ENCODE measurements around the gene RNH1.

RNH1 gene

GRCh38 chr11:488992-489391, 18.1 kb downstream of the RNH1 start:
- H3K4me3 ChIP-seq (ENCODE audit: low read depth, low read length) = no peak overlapping the region
- no peak for DNase-seq (ENCODE audit: low read depth)
- no peak for TF ChIP-seq POLR2A (IDR thresholded peaks at IDR 0.05; ENCODE audit: extremely low read depth, insufficient read length)
- TF ChIP-seq MYC (IDR thresholded peaks at IDR 0.05; ENCODE audit: low read depth, low read length) = no peak
- no peak for TF ChIP-seq CTCF (IDR thresholded peaks at IDR 0.05; ENCODE audit: low read depth, low read length)

GRCh38 chr11:488579-488978, 18.5 kb downstream of the RNH1 start:
- TF ChIP-seq MYC (IDR thresholded peaks at IDR 0.05; ENCODE audit: low read depth, low read length) (no peak), MAX (IDR thresholded peaks at IDR 0.05; ENCODE audit: low read depth, low read length) (no peak), POLR2A (IDR thresholded peaks at IDR 0.05; ENCODE audit: extremely low read depth, insufficient read length) (no peak)
- no peak overlapping the region for H3K4me3 ChIP-seq (ENCODE audit: low read depth, low read length)
- DNase-seq (ENCODE audit: low read depth) = no peak

- DNase-seq (ENCODE audit: low read depth) = no peak
- TF ChIP-seq MAX (IDR thresholded peaks at IDR 0.05; ENCODE audit: low read depth, low read length) (no peak), POLR2A (IDR thresholded peaks at IDR 0.05; ENCODE audit: extremely low read depth, insufficient read length) (no peak), CTCF (IDR thresholded peaks at IDR 0.05; ENCODE audit: low read depth, low read length) (no peak), MYC (IDR thresholded peaks at IDR 0.05; ENCODE audit: low read depth, low read length) (no peak)
- H3K4me3 ChIP-seq (ENCODE audit: low read depth, low read length) = no peak overlapping the region
Observed at GRCh38 chr11:488062-488461, 19.0 kb downstream of the RNH1 start.

- DNase-seq (ENCODE audit: low read depth) = no peak
Observed at GRCh38 chr11:487571-488021, 19.4 kb downstream of the RNH1 start.

GRCh38 chr11:486189-486588, 20.9 kb downstream of the RNH1 start:
- TF ChIP-seq POLR2A (IDR thresholded peaks at IDR 0.05; ENCODE audit: extremely low read depth, insufficient read length) (no peak), MAX (IDR thresholded peaks at IDR 0.05; ENCODE audit: low read depth, low read length) (no peak), CTCF (IDR thresholded peaks at IDR 0.05; ENCODE audit: low read depth, low read length) (no peak), MYC (IDR thresholded peaks at IDR 0.05; ENCODE audit: low read depth, low read length) (no peak)
- DNase-seq (ENCODE audit: low read depth) = no peak
- H3K4me3 ChIP-seq (ENCODE audit: low read depth, low read length) = no peak overlapping the region

More at GRCh38 chr11:487571-488021, 19.4 kb downstream of the RNH1 start:
- no peak overlapping the region for H3K4me3 ChIP-seq (ENCODE audit: low read depth, low read length)
- TF ChIP-seq MYC (IDR thresholded peaks at IDR 0.05; ENCODE audit: low read depth, low read length) = no peak
- no peak for TF ChIP-seq MAX (IDR thresholded peaks at IDR 0.05; ENCODE audit: low read depth, low read length)
- no peak for TF ChIP-seq POLR2A (IDR thresholded peaks at IDR 0.05; ENCODE audit: extremely low read depth, insufficient read length)
- TF ChIP-seq CTCF (IDR thresholded peaks at IDR 0.05; ENCODE audit: low read depth, low read length) = no peak

- no peak for DNase-seq (ENCODE audit: low read depth)
- TF ChIP-seq CTCF (IDR thresholded peaks at IDR 0.05; ENCODE audit: low read depth, low read length) (no peak), MYC (IDR thresholded peaks at IDR 0.05; ENCODE audit: low read depth, low read length) (no peak), POLR2A (IDR thresholded peaks at IDR 0.05; ENCODE audit: extremely low read depth, insufficient read length) (no peak), MAX (IDR thresholded peaks at IDR 0.05; ENCODE audit: low read depth, low read length) (no peak)
- no peak overlapping the region for H3K4me3 ChIP-seq (ENCODE audit: low read depth, low read length)
Observed at GRCh38 chr11:484616-485015, 22.4 kb downstream of the RNH1 start.
